HG02763 (cell line): ENCODE results near the gene SCGB3A1.

Experiments used
- ATAC-seq: cut with Tn5 transposase; IDR thresholded peaks from one replicate; pipeline ENCODE4 v1.9.1; 2021; ENCODE audit warnings: mild to moderate bottlenecking, moderate library complexity; ENCODE audit not compliant: unreplicated experiment

SCGB3A1 gene

DNA sequence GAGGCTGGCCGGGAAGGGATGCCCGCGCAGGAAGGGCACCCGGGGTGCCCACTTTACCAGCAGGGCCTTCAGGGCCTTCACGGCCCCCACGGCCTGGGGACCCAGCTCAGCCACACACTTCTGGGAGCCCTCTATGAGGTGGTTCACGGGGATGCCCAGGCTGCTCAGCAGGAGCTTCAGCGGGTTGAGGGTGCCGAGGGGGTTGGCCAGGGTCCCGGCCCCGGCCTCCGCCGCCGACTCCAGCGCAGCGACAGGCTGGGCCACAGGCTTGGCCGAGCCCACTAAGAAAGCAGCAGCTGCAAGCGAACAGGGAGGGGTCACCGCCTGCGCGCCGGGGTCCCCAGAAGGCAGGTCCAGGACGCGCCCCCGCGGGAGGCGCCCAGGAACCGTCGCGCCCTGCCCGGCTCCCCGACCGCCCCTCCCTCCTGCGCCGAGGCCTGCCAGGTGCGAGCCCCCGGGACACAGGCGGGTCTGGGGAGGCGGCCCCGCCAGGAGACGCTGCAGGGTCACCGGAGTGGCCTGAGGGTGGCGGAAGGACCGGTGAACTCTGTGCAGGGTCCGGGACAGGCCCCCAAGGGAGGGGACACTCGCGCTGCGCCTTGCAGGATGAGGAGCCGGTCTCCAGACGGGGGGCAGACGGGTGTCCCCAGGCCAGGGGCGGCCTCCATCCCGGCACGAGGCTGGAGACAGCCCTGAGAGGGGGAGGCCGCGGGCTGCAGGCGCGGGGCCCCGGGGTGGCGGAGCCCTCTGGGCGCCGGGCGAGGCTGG is 572 bp downstream of the SCGB3A1 start:
- ATAC-seq, result no peak

DNA sequence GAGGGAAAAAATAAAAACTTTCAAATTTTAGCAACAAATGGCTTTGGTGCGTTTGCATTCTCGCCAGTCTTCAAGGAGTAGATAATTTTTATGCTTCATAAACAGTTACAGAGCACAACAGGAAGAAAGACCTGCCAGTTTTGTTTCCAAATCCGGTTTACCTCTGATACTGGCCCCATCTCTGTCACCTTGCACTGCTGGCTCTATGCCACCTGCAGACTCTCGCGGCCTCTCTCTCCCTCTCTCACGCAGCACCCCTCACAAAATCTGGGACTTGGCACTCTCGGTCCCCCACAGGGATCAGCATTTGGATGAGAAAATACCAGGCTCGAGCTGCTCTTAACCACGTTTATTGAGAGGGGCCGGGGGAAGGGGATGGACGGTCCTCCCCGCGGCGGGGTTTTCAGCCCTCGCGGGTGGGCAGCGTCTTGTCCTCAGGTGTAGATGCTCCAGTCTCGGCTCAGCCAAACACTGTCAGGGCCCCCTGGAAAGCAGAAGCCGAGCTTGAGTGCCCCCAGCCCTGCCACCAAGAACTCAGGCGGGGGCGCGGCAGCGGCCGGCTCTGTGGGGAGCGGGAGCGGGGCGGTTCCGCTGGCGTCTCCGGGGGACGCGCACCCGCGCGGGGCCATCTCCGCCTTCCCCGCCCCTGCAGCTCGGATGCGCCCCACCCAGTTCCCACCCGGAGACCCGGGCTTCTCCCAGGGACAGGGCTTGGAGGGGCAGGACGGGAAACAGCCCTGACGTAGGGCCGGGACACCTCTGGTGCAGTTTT is 1.3 kb downstream of the SCGB3A1 start:
- ATAC-seq, result no peak

- no peak for ATAC-seq
Measured at GRCh38 chr5:180586870-180587269, 4.4 kb downstream of the SCGB3A1 start.

- ATAC-seq, result no peak
Measured at GRCh38 chr5:180586204-180586603, 5.1 kb downstream of the SCGB3A1 start.

DNA sequence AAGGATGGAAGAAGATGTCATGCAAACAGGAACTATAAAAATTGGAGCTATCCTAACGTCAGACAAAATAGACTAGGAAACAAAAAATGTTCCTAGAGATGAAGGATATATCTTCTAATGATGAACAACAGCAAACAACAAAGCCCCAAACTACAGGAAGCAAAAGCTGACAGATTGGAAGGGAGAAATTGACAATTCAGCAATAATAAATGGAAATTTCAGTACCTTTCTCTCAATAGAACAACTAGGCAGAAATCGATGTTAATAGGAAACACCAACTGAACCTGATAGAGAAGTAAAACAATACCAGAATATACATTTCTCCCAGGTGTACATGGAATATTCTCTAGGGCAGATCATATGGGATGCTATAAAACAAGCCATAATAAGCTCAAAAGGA is 7.6 kb downstream of the SCGB3A1 start:
- no peak for ATAC-seq

DNA sequence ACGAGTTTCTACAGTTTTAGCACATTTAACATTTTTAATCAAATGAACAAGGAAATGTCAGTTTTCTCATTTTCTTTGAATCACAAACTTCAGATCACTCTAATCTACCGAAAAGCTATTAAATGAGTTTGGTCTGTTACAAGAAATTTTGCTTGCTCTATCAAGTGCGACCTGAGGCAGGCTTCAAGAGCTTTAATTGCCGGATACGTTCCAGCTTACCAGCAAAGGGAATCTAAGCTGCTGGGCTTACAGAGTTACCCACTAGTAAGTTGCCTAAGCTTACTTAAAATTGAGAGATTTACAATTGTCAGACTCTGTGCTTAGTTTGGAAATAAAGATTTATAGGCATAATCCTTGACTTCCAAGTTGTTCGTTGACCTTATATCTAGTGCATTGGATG is 10.6 kb downstream of the SCGB3A1 start:
- no peak for ATAC-seq

- ATAC-seq, result no peak
Measured at GRCh38 chr5:180575571-180575970, 15.7 kb downstream of the SCGB3A1 start.

DNA sequence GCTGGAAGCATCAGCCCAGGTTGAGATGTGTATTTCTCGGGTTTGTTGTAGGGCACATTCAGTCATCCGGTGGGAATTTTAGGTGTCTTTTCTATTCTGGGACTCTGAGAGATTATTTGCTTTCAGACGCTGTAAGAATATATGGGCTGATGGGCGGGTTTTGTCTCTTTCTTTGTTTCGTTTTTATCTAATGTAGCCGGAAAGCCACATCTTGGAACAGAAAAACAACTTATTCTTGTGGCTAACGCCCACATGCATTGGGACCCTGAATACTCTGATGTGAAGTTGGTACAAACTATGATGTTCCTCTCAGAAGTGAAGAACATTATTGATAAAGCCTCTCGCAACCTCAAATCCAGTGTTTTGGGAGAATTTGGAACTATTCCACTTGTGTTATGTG is 22.4 kb downstream of the SCGB3A1 start:
- ATAC-seq, result no peak

- no peak for ATAC-seq
Measured at GRCh38 chr5:180563994-180564393, 27.3 kb downstream of the SCGB3A1 start.

GRCh38 chr5:180558232-180558631 is 33.1 kb downstream of the SCGB3A1 start:
- no peak for ATAC-seq

DNA sequence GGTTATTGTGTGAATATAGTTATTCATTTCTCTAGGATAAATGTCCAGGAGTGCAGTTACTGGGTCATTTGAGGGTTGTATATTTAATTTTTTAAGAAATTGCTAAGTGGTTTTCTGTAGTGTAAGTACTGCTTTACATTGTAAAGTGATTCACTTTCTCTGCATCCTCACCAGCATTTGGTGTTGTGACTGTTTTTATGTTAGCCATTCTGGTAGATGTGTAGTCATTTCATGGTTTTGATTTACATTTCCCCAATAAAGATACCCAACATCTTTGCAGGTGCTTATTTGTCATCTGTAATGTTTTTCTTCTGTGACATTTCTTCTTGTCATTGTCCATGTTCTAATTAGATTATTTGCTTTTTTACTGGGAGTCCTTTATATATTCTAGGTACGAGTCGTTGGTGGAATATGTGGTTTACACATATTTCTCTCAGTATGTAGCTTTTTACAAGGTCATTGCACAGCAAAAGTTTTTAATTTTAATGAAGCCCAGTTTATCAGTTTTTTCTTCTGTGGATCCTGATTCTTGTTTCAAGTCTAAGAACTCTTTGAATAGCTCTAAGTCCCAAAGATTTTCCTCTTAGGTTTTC is 34.0 kb downstream of the SCGB3A1 start:
- ATAC-seq, result no peak

GRCh38 chr5:180555168-180555921 is 36.0 kb downstream of the SCGB3A1 start:
- no peak for ATAC-seq

DNA sequence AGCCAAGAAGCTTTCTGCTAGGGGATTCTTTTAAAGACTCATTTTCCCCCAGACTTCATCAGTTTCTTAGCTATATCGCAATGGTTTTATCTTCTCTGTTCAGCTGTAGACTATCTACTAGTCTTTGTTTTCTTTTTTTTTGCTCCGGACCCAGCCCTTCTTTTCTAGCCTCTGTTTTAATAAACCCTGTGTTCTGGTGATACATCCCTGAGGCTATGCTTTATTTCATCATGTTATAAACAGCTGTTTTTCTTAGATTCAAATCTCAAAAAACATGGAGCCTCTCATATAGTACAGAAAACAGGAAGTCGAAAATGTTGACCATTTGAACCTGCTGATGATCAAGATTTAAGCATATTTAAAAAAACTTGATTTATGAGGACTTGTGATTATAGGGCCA is 37.8 kb downstream of the SCGB3A1 start:
- no peak for ATAC-seq

GRCh38 chr5:180548563-180548962 is 42.7 kb downstream of the SCGB3A1 start:
- no peak for ATAC-seq

GRCh38 chr5:180545248-180545647 is 46.1 kb downstream of the SCGB3A1 start:
- no peak for ATAC-seq

- no peak for ATAC-seq
Measured at GRCh38 chr5:180541710-180542109, 49.6 kb downstream of the SCGB3A1 start.
